Activated CD4-positive, alpha-beta T cell treated with anti-CD3 and anti-CD28 coated beads for 24 hours (primary cell): ENCODE measurements around the gene ISG15.
"Not testable (repeated sequence)": the region's sequence is repeated elsewhere in the genome, so short reads cannot be mapped to it uniquely, and the experiment has no call there.

Source experiments
- DNase-seq, 2 donors: peaks; one replicate each; pipeline ENCODE4 v3.0.0-alpha.2; 2020; ENCODE audit warnings: low read depth in 2 of 2

The ISG15 gene

DNA sequence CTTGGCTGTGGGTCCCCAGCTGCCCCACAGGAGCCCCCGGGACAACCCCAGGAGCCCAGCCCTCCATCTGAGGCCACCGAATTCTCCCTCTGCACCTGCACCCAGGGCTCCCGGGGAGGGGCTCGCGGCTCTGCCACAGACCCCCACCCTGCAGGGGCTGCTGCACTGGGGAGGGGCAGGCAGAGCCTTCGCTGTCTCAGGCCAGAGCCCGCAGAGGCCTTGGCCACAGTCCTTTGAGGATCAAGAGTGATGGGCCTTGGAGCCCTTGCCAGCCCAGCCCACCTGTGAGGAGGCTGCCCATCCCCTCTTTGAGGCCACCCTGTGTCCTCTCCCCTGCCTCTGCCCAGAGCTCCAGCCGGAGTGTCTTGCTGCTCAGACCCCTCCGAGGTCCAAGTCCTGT is 37.9 kb upstream of the ISG15 start:
- no peak for DNase-seq

DNA sequence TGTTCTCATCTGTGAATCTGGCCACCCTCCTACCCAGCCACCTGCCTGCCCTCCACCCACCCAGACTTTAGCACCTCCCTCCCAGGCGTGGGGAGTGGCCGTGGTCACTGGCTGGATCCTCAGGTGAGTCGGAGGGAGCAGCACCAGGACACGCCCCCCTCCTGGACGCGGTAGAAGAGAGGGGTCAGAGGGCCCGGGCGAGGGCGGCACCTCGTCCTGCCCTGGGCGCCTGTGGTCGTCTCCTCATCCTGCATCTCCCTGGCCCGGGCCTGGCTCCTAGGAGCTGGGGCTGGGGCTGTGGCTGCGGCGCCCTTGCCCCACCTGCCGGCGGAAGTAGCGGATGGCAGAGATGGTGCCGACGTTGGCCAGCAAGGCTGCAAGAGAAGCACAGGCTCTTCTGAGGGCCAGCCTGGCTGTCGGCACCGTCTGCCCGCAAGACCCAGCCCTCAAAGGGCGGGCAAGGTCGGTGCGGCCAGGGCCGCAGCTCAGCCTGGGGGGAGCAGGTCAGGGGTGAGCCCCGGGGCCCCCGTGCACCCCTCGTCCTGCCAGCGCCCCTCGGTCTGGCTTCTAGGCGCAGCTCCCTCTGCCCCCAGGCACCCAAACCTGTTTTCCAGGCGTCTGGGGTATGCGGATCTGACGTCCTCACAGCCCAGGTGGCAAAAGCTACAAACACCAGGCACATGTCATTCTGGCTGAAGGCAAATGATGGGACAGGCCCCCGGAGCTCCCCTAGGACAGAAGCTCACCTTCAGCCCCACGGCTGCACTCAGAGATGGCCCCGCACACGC is 37.2 kb upstream of the ISG15 start:
- peak in 1 of 2 donors; percentile 49 for DNase-seq

DNA sequence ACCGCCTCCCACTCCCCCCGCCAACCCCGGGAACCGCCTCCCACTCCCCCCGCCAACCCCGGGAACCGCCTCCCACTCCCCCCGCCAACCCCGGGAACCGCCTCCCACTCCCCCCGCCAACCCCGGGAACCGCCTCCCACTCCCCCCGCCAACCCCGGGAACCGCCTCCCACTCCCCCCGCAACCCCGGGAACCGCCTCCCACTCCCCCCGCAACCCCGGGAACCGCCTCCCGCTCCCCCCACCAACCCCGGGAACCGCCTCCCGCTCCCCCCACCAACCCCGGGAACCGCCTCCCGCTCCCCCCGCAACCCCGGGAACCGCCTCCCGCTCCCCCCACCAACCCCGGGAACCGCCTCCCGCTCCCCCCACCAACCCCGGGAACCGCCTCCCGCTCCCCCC is 36.5 kb upstream of the ISG15 start:
- DNase-seq = not testable (repeated sequence)

DNA sequence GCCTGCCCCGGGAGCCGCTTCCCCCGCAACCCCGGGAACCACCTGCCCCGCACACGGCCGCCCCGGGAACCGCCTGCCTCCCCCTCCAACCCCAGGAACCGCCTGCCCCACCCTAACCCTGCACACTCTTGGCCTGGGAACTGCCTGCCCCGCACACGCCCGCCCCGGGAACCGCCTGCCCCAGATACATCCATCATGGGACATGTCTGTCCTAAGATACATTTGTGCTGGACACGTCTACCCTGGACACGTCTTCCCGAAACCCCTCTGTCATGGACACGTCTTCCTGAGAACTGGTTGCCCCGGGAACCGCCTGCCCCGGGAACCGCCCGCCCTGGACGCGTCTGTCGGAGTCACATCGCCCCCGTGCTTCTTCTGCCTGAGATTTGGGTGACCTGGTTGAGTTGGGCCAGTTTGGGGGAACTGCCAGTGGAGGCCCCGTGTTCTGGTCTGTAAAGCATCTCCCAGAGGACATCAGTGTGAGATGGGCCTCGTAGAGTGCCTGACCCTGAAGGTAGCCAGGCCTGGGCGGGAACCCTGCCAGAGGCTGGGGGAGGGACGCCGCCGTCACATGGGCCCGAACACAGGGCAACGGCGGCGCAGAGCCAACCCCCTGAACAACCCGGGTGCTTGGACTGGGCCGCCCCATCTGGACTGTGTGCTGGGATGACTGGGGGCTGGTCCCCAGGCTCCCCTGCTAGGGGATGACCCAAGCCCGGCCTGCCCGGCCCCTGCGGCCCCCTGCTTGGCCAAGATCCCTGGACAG is 35.0 kb upstream of the ISG15 start:
- no peak for DNase-seq

DNA sequence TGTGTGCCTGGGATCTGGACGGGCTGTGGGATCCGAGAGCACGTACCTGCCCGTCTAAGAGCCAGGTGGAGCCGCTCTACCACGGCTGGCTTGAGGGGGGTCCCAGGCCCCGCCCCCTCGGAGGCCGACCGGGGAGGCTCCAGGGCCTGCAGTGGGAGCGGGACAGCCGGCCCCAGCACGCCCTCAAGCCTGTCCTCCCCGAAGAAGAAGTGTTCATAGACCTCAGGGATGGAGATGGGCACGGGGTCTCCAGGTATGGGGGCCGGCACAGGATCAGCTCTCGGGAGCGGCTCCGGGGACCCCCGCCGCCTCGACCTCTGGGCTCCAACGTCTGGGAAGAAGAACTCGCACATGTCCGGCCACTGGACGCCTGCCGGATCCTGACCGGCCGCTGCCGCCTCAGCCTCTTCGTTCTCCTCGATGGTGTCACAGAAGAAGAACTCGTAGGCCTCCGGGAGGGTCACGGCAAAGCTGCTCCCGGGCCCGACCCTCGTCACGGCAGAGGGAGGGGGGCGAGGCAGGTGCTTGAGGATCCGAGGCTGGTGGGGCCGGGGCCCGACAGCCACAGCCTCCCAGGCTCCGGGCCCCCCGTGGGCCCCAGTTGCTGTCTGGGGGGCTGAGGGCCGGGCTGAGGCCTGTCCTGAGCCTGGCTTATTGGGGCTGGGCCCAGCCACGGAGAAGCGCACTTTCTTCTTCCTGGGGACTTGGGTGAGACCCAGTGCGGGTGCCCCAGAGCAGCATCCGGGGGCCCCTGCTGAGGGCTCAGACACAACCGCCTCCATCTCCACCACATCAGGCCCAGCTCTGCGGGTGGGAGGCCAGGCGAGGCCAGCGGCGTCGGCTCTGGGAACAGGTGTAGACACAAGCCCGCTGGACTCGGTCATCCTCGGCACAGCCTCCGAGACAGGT is 34.2 kb upstream of the ISG15 start:
- no peak for DNase-seq

DNA sequence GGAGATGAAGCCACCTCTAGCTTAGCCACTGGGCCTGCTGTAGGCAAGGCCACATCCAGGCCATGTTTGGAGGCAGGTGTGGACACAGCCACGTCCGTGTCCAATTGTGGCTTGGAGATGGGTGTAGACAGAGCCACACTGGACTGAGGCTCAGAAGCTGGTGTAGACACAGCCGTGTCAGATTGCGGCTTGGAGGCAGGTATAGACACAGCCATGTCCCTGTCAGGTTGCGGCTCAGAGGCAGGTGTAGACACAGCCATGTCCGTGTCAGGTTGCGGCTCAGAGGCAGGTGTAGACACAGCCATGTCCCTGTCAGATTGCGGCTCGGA is 33.6 kb upstream of the ISG15 start:
- DNase-seq = no peak

DNA sequence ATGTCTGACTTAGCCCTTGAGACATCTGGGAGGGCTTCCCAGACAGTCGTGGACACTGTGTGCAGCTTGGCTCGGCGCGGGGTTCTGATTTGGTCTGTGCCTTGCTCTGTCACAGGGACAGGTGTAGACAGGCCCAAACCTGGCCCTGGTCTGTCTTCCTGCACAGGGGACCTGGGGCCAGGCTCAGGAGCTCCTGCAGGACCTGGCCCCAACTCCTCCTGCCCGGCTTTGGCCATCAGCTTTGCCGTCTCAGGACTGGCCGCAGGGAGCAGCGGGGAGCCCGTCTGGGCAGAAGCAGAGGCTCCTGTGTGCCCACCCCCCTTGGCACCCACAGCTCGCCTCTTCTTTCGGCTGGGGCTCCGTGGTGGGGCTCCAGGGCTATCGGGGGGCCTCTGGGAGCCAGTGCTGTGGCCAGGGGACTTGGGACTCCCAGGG is 33.1 kb upstream of the ISG15 start:
- no peak for DNase-seq

DNA sequence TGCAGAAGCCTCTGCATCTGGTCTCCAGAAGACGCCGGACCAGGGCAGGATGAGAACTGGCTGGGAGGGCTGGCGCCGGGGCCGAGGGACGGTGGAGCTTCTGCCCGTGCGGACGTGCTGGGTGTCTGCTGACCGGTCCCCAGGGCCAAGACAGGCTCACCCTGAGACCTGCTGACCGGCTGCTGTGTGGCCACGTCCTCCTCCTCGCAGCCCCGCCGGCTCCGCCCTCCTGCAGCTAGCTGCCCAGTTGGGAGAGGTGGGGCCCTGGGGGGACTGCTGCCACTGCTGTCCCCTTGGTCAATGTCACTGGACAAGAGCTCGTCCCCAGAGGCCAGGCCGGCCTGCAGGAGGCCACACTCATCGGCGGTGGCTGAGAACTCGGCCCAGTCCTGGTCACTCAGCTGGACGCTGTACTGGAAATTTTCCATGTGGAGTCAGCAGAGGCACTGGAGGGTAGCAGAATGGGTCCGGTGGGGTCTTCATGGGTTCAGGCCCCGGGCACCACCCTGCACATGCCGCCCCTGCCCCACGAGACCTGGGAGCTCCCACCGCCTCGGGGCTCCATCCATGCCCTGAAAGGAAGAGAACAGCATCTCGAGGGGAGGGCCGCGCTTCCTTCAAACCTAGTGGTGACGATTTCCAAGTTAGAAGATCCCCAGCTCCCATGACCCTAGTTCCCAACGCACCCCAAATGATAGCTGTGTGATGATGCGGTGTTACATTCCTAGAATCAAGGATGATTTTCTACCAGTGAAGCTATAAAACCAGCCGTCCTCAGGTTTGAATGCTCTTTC is 32.5 kb upstream of the ISG15 start:
- DNase-seq = no peak

DNA sequence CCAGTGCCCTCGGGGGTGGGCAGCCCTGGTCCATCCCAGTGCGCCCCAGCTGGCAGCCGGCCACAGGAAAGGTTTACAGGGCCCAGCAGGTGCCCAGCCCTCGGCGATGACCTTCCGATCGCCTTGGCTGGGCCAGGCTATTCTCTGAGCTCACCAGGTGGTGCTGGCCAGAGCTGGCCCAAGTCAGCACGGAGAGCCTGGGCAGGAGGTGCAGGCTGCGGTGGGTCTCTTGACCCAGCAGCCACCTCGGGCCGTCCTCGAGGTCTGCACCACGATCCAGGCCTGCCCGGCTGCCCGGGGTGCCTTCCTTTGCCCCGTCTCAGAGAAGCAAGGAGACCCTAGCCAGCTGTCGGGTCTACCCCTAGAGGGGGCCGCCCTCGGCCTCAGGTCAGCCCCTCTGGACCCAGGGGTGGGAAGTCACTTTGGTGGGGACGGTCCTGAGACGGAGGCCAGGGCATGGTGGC is 31.8 kb upstream of the ISG15 start:
- DNase-seq = no peak

DNA sequence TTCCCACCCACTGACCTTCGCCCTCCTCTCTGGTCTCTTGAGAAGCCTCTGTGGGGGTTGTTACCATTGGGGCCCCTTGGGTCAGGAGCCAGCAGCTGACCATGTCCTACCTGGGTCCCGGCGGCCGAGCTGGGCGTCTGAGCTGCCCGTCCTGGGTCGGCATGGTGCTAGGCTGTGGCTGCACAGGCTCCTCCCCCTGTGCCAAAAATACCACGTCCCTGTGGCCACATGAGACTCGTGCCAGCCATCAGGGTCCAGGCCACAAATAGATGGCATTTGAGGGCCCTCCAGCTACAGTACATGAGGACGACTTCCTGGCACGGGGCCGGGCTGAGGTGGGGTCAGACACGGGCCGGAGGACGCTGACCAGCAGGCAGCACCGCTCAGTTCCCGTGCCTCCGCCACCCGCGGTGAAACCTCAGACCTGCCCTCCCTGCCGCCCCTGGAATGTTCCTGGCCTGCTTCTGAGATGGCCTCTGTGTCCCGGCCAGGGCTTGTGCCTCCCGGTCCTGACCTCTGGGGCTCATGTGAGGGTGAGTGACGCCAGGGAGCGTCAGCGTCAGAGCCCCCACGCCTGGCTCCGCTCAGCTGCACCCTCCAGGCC is 31.2 kb upstream of the ISG15 start, which contains the start of gene PERM1:
Gene PERM1, minus strand, starts transcription at position 139 of the 604 bp plus-strand sequence. CDS start 1,064 bp downstream, outside the sequence.
- no peak for DNase-seq

DNA sequence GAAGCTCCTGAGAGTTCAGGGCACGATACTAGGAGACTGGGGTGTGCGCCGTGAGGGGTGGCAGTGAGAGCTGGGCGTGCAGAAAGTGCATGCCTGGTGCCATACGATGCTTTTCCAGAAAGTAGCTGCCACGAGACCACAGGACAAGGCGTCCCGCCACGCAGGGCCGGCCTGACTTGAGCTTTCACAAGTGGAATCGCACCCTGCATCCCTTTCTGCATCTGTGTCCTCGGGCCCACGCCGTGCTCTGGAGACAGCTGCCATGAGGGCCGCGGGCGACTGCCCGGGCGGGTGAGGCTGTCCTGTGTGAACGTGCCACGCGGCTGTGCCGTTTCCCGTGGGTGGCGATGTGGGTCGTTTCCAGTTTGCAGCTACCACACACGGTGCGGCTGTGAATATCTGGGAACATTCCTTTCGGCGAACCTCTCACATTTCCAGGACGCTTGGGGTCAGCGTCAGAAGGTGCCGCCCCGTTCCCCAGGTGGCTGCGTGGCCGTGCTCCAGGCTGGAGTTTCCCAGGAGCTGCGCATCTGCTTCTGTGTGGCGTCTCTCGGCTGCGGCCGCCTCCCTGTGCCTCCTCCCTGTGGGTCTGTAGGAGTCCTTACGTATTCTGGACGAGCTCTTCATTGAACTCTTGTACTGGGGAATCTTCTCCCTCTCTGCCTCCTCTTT is 30.4 kb upstream of the ISG15 start:
- no peak for DNase-seq

DNA sequence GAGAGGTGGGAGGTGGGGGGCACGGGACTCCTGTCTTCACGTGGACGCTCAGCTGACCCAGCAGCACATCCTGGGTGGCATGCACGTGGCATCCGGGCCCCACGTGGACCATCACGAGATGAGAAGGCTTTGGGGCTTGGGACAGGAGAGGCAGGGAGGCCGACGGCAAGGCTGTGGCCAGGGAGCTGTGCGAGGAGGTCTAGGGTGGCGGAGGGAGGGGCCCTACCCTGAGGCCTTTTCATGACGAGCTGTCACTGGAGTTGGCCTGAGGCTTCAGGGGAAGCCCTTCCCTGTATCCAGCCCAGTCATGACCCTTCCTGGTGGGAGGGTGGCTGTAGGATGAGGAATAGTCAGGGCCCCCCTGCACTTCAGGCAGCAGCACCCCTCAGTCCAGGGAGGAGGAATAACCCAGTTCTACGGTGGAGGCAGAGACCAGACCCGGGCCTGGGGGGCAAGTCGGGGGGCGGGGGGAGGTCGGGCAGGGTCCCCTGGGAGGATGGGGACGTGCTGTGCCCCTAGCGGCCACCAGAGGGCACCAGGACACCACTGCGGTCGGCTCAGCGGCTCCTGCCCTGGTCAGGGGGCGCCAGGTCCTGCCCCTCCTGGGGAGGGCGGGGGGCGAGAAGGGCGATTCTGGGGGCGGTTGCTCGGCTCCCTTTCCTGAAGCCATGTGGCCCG is 29.4 kb upstream of the ISG15 start:
- peak; percentile 53 to 55 for DNase-seq

DNA sequence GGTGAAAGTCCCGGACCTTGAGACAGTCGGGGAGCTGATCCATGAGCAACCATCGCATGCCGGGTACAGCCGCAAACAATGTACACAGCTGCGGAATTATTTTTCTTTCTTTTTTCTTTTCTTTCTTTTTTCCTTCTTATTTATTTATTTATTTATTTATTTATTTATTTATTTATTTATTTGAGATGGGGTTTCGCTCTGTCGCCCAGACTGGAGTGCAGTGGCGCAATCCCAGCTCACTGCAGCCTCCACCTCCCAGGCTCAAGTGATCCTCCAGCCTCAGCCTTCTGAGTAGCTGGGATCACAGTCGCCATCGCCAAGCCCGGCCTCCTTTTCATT is 28.9 kb upstream of the ISG15 start:
- DNase-seq = no peak

DNA sequence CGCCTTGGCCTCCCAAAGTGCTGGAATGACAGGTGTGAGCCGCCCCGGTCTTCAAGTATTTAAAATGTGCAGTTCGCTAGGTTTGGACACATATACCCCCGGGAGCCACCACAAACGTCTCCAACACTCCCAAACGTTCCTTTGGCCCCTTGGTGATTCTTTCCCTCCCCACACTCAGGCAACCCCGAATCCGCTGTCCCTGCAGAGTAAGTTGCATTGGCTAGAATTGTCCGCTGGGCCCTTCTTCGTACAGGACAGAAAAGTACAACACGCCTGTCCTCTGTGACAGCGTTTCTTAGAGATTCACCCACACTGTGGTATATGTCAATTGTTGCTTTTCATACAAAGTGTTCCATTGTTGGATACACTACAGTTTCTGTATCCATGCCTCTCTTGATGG is 28.2 kb upstream of the ISG15 start:
- no peak for DNase-seq

DNA sequence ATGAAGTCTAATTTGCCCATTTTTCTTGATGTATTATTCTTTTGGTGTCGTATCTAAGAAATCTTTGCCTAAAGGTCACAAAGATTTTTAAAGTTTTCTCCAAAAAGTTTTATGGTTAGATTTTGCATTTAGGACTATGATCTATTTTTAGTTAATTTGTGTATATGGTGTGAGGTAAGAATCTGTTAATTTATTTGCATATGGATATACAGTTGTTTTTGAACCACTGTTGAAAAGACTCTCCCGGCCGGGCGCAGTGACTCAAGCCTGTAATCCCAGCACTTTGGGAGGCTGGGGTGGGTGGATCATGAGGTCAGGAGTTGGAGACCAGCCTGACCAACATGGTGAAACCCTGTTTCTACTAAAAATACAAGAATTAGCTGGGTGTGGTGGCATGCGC is 25.2 kb upstream of the ISG15 start:
- not testable (repeated sequence) for DNase-seq

DNA sequence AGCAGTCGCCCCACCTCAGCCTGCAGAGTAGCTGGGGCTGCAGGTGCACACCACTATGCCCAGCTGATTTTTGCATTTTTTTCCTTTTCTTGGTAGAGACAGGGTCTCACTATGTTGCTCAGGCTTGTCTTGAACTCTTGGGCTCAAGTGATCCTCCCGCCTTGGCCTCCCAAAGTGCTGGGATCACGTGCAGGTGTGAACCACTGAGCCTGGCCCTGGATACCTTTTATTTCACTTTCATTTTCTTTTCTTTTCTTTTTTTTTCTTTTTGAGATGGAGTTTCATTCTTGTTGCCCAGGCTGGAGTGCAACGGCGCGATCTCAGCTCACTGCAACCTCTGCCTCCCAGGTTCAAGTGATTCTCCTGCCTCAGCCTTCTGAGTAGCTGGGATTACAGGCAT is 22.0 kb upstream of the ISG15 start:
- DNase-seq = not testable (repeated sequence)

DNA sequence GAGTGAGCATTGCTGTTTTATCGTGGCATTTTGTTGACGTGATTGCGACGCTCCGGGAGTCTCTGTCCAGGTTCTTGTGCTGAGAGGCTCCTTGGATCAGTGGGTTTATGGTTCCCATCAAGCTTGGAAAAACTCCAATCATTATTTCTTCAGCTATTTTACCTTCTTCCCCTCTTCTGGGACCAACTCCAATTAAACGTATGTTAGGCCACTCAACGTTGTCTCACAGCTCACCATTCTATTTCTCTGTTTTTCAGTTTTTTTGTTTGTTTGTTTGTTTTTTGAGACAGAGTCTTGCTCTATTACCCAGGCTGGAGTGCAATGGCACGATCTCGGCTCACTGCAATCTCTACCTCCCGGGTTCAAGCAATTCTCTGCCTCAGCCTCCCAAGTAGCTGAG is 21.4 kb upstream of the ISG15 start:
- DNase-seq = no peak

DNA sequence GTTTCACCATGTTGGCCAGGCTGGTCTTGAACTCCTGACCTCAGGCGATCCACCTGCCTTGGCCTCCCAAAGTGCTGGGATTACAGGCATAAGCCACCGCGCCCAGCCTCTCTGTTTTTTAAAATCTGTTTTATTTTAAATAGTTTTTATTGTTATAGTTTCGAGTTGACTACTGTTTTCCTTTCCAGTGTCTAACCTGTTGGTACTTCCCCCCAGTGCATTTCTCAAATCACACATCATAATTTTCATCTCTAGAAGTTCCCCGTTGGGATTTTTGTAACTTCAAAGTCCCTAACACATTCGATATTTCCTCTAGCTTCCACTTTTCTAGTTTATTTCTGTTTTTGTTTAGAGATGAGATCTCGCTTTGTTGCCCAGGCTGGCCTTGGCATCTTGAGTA is 20.9 kb upstream of the ISG15 start:
- no peak for DNase-seq

DNA sequence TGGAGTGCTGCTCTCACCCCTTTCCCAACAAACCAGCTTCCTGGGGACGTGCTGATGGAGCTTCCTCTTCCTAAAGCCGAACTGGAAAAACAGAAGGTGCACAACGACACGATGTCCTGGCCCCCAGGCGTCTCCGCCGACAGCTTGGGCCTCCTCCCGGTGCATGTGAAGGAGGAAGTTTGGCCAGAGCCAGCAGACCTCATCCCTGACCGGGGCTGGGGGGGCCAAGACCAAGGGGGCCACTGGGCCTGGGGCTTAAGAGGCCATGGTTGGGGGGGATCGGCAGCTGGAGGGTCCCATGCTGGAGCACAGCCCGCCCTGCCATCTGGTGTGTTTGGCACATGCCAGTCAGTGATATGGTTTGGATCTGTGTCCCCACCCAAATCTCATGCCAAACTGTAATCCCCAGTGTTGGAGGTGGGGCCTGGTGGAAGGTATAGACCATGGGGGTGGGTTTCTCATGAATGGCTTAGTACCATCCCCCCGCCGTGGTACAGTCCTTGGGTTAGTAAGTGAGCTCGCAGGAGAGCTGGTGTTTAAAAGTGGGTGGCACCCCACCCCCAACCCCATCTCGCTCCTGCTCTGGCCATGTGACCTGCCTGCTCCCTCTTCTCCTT is 19.8 kb upstream of the ISG15 start:
- DNase-seq = no peak
